ENCODE data around the gene TLL1. TPM values are rescaled to one million over a fixed set of nuclear protein-coding genes. Genes with fewer than 3 reads are reported as not detected.

The TLL1 gene
- total and polyA plus RNA-seq, 8 donors: 1.4 to 7.7 (median 3.9) TPM

DNA sequence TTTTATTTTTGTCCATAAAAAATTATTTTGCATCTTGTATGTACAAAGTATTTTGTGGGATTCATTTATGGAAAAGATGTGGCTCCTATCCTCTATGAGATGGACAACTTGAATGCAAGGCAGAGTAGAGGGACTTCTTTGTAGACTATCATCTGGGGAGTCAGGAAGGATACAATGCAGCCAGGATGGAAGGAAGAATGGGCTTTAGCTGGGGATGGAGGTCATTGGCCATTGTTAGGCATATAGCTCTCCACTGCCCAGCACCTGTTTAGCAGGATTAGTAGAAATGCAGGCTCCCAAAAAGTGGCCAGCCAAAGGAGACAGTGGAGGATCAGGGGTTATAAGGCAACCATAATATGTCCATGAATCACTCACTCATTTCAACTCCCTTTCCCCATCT lies 5.1 kb upstream of the TLL1 start:
- intact Hi-C loops (cut with DNase I): no loop called here
- no peak overlapping the region for H3K27ac ChIP-seq
- H3K4me1 ChIP-seq: peaks cover 0 to 5% of the 10 kb centered on the region in 2 donors
- no peak for DNase-seq
- H3K9me3 ChIP-seq: no peaks in the 10 kb centered on the region
- peaks cover 14 to 20% of the 10 kb centered on the region in 2 donors for H3K27me3 ChIP-seq
- no peaks in the 10 kb centered on the region for H3K36me3 ChIP-seq
- TF ChIP-seq, protein P1, sequence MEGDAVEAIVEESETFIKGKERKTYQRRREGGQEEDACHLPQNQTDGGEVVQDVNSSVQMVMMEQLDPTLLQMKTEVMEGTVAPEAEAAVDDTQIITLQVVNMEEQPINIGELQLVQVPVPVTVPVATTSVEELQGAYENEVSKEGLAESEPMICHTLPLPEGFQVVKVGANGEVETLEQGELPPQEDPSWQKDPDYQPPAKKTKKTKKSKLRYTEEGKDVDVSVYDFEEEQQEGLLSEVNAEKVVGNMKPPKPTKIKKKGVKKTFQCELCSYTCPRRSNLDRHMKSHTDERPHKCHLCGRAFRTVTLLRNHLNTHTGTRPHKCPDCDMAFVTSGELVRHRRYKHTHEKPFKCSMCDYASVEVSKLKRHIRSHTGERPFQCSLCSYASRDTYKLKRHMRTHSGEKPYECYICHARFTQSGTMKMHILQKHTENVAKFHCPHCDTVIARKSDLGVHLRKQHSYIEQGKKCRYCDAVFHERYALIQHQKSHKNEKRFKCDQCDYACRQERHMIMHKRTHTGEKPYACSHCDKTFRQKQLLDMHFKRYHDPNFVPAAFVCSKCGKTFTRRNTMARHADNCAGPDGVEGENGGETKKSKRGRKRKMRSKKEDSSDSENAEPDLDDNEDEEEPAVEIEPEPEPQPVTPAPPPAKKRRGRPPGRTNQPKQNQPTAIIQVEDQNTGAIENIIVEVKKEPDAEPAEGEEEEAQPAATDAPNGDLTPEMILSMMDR (IDR thresholded peaks at IDR 0.05): no peak
- H3K4me3 ChIP-seq: no peak overlapping the region
- ATAC-seq: no peak

DNA sequence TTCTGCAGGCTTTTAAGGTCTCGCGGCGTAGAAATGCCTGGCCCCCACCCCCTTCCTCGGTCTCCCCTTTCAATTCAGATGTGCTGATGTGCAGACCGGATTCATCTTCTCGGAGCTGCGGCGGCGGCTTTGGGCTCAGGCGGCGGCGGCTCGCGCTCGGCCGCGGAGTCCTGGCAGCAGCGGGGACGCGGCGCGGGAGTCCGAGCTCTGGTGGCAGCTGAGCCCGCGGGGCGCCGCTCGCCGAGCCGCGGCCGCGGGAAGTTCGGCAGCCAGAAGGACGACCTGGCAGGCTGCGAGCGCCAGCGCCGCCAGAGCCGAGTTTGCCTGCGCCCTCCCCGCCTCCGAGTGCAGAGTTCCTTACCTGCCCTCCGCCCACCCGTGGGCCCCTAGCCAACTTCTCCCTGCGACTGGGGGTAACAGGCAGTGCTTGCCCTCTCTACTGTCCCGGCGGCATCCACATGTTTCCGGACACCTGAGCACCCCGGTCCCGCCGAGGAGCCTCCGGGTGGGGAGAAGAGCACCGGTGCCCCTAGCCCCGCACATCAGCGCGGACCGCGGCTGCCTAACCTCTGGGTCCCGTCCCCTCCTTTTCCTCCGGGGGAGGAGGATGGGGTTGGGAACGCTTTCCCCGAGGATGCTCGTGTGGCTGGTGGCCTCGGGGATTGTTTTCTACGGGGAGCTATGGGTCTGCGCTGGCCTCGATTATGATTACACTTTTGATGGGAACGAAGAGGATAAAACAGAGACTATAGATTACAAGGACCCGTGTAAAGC lies 448 bp downstream of the TLL1 start:
- peak overlapping the region; percentile 26 to 37 for H3K4me3 ChIP-seq
- H3K27ac ChIP-seq: peak overlapping the region in 1 of 2 donors; percentile 23
- ATAC-seq (peak; percentile 82), DNase-seq (peak; percentile 14 to 76 (median 30))
- H3K27me3 ChIP-seq: peaks cover 42 to 56% of the 10 kb centered on the region in 2 donors
- peaks cover 9 to 16% of the 10 kb centered on the region in 2 donors for H3K4me1 ChIP-seq
- no peaks in the 10 kb centered on the region for H3K9me3 ChIP-seq
- no peaks in the 10 kb centered on the region for H3K36me3 ChIP-seq
- intact Hi-C loops (cut with DNase I): no loop called here
- TF ChIP-seq, protein P1 (IDR thresholded peaks at IDR 0.05): no peak

DNA sequence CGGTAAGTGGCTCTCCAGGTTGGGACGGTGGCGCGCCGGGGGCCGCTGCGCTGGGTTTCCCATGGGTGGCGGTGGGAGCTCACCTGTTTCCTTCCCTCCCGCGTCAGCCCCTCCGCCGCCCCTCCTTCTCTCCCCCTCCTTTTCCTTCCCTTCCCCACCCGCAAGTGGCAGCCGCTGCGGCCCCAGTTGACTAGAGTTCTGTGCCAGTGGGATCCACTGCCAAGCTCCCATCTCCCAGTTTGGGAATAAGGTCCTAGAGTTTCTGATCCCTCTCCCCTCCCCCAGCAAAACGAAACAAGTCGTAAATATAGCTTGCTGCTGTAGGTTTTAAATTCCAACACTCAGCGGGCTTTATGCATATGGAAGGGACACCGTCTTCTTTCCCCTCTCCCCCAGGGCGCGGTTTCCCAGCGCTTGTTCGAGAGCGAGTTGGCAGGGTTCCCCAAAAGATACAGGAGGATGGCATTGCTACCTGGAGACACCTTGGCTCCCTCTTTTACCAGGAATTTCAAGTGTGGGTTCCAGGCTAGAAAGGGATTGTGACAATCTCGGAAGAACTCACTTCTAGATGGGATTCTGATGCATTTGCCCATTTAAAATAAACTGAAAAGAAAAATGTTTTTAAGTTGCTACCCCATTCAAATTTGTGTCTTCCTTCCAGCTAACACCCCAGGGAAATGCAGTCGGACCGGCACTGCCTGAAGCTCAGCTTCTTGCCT lies 1.2 kb downstream of the TLL1 start:
- no peaks in the 10 kb centered on the region for H3K9me3 ChIP-seq
- peak overlapping the region; percentile 26 to 37 for H3K4me3 ChIP-seq
- no peaks in the 10 kb centered on the region for H3K36me3 ChIP-seq
- peaks cover 42 to 56% of the 10 kb centered on the region in 2 donors for H3K27me3 ChIP-seq
- intact Hi-C loops (cut with DNase I): no loop called here
- H3K4me1 ChIP-seq: peaks cover 9 to 16% of the 10 kb centered on the region in 2 donors
- ATAC-seq (no peak), DNase-seq (peak in 3 of 4 donors; percentile 12 to 74 (median 20))
- H3K27ac ChIP-seq: peak overlapping the region in 1 of 2 donors; percentile 23
- TF ChIP-seq, protein P1 (IDR thresholded peaks at IDR 0.05): no peak

DNA sequence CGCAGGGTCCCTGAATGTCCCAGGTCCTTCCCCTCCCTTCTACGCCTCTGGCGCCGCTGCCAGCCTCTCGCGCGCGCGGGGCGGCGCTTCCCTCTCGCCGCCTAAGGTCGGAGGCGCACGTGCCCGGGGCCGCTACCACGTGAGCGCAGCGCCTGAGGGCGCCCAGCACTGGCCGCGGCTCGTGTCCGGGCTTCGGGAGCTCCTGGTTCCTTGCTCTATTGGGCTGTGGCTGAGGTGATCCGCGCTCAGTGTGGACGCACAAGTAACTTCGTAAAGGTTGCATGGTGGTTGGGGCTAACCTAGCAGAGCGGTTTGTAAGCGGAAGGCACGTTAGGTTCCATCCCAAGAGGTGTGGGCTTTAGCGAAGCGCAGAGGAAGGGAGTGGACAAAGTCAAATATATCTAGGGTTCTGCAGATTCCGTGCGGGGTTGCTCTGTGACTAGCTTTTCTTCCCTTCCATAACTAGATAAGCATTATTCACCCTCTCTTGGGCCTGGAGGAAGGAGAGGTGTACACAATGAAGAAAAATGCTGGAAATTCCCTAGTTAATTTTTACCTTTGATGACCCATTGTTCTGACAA lies 1.8 kb downstream of the TLL1 start:
- peak; percentile 65 for ATAC-seq
- Histone ChIP-seq H3K36me3 (no peaks in the 10 kb centered on the region), H3K27ac (no peak overlapping the region), H3K4me3 (peak overlapping the region; percentile 12 to 37), H3K4me1 (peaks cover 9 to 16% of the 10 kb centered on the region in 2 donors), H3K27me3 (peaks cover 38 to 56% of the 10 kb centered on the region in 2 donors), H3K9me3 (no peaks in the 10 kb centered on the region)
- TF ChIP-seq, protein P1 (IDR thresholded peaks at IDR 0.05): no peak
- DNase-seq: peak in 3 of 4 donors; percentile 11 to 76 (median 33)
- intact Hi-C loops (cut with DNase I): no loop called here

DNA sequence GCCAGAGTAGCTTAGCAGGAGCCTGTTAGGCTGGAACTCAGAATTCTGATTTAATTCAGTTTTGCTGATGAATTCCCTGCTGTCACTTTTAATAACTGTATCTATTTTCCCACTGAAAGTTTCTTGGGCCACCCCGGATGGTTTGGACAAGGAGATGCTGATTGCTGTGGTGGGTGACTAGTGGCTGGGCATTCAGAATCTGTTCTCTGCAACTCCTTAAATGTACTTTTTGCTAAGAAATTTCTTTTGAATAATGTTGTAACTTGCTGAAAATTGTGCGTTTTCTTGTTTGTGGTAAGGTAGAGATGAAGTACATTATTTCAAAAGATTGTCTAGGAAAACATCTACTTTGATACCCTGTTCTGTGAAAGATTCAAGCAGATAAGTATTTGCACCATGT lies 2.4 kb downstream of the TLL1 start:
- peaks cover 38 to 56% of the 10 kb centered on the region in 2 donors for H3K27me3 ChIP-seq
- TF ChIP-seq, protein P1 (IDR thresholded peaks at IDR 0.05): no peak
- DNase-seq (no peak), ATAC-seq (no peak)
- no peak overlapping the region for H3K4me3 ChIP-seq
- H3K4me1 ChIP-seq: peaks cover 9 to 16% of the 10 kb centered on the region in 2 donors
- H3K9me3 ChIP-seq: no peaks in the 10 kb centered on the region
- no peak overlapping the region for H3K27ac ChIP-seq
- no peaks in the 10 kb centered on the region for H3K36me3 ChIP-seq
- intact Hi-C loops (cut with DNase I): no loop called here

Data from left lung (tissue), 10 donors.